HG02623 (cell line): ENCODE data around the gene MTTP.

ENCODE experiments used
- ATAC-seq: cut with Tn5 transposase; IDR thresholded peaks from one replicate; pipeline ENCODE4 v1.9.1; 2021; ENCODE audit warnings: moderate library complexity; ENCODE audit not compliant: unreplicated experiment

MTTP gene

DNA sequence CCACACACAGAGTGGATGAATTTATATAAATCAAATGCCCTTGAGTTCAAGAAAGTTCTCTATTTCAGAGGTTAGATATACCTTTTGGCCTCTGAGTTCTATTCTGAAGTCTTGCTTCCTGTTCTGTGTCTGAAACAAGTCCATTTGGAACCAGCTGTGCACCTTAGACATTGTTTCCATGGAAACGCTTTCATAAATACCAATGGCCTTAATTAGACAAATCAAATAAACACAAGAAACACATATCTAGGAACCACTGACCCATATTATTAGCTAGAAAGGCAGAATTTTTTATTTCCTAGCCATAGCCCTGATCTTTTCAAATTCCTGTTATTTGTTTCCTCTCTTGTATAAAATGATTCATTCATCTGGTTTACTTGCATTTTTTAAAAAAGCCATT is 91.4 kb downstream of the MTTP start:
- ATAC-seq, result no peak

DNA sequence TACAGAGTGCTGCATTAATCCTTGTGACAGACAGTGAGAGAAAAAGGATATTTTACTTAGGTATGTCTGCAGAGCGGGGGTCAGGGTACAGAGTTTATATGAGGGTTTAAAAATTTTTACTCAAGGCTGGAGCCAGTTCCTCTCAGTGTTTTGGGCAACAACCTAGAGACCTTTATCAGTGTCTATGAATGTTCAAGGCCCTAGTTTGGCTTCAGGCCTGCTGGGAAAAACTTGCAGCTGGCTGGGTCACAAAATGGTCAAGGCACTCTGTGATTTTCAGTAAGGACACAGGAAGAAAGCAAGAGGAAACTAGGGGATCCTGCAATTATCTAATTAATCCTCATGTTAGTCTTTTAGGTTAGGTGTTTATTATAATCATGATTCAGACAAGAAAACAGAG is 93.8 kb downstream of the MTTP start:
- ATAC-seq, result no peak

DNA sequence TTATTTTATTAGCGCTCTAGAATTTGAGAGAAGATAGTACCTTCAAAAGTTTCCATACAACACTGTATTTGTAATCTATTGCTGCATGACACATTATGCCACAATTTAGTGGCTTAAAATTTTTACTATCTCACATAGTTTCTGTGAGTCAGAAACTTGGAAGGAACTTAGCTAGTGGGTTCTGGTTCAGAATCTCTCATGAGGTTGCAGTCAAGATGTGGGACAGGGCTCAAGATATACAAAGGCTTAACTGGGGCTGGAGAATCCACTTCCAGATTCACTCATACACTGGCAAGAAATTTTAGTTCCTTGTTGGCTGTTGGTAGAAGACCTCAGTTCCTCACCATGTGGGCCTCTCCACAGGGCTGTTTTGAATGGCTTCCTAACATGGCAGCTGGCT is 94.5 kb downstream of the MTTP start:
- no peak for ATAC-seq

DNA sequence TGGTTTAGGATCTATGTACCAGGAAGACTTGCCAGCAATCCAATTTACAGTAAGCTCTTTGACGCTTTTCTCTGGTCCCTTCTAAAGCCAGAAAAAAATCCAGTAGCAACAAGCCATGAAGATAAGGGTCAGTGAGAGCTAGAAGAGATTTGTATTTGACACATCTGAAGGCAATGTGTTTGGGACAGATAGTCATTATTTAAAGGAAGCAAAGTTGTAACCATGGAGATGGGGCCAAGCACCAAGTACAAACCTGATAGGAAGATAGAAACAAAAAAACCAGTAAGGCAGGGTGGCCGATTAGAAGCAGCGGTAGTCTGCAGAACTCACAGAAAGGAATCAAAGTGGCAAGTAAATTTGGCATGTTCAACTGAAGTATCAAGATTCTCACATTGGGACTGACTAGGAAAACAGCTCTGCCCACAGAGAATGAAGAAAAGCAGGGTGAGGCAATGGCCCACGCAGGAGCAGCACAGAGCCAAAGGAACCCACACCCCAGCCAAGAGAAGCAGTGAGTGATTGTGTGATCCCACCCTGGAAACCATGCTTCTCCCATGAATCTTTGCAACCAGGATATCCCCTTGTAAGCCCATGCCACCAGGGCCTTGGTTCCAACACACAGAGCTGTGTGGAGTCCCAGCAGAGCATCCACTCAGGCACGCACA is 95.9 kb downstream of the MTTP start:
- ATAC-seq, result no peak
